Measurements from ENCODE around the gene TXNIP. TPM values are rescaled to one million over a fixed set of nuclear protein-coding genes. Genes with fewer than 3 reads are reported as not detected.
A peak's percentile ranks its signal among the peaks of the same experiment; 100 is the strongest.

TXNIP gene
- total RNA-seq, 1 experiment from 2014 or later: 576 TPM

- Mint-ChIP-seq H3K27ac (ENCODE audit: low read depth, unreplicated experiment) (peak overlapping the region; percentile 73), H3K36me3 (ENCODE audit: insufficient read depth, unreplicated experiment) (peaks cover 15% of the 10 kb centered on the region), H3K4me3 (ENCODE audit: unreplicated experiment) (no peak overlapping the region), H3K4me1 (ENCODE audit: insufficient read depth, unreplicated experiment) (peaks cover 31% of the 10 kb centered on the region), H3K27me3 (ENCODE audit: insufficient read depth, unreplicated experiment) (no peaks in the 10 kb centered on the region), H3K9me3 (ENCODE audit: unreplicated experiment) (no peaks in the 10 kb centered on the region)
- POLR2A ChIA-PET: interaction anchor here (0.9 to 24.2 kb wide), 5 partner anchors 17 to 57 kb away, joined by 3 to 1309 read pairs (median 9); partner anchors contain the start of genes ANKRD34A, LIX1L, POLR3GL and RBM8A
- CTCF ChIA-PET: interaction anchor here (0.6 to 24.2 kb wide), 2 partner anchors 28 to 115 kb away, joined by 3 to 773 read pairs; partner anchors contain the start of gene HJV
- no peak for DNase-seq (ENCODE audit: unreplicated experiment)
- no TSS peak for BruUV-seq (replicated peaks)
- intact Hi-C loops (cut with micrococcal nuclease): no loop called here
- TF ChIP-seq CTCF (IDR thresholded peaks at IDR 0.05; ENCODE audit: unreplicated experiment): no peak
These were observed 12.2 kb downstream of the TXNIP start for GRCh38 chr1:145983960-145984830.

GRCh38 chr1:145983206-145983675 is 13.1 kb downstream of the TXNIP start:
- Mint-ChIP-seq H3K27ac (ENCODE audit: low read depth, unreplicated experiment) (no peak overlapping the region), H3K36me3 (ENCODE audit: insufficient read depth, unreplicated experiment) (peaks cover 9% of the 10 kb centered on the region)

GRCh38 chr1:145982010-145982723 is 14.2 kb downstream of the TXNIP start:
- POLR2A ChIA-PET: interaction anchor here (1.2 to 24.2 kb wide), 5 partner anchors 18 to 90 kb away, joined by 4 to 1309 read pairs (median 5); partner anchors contain the start of genes ANKRD34A, LIX1L, POLR3GL and TXNIP
- H3K27ac Mint-ChIP-seq (ENCODE audit: low read depth, unreplicated experiment): no peak overlapping the region
- no peak overlapping the region for H3K4me3 Mint-ChIP-seq (ENCODE audit: unreplicated experiment)
- CTCF ChIA-PET: interaction anchor here (0.6 to 24.2 kb wide), 6 partner anchors 10 to 91 kb away, joined by 3 to 773 read pairs (median 4); partner anchors contain the start of genes ANKRD34A, HJV and POLR3GL
- intact Hi-C loops (cut with micrococcal nuclease): no loop called here
- no peak for TF ChIP-seq CTCF (IDR thresholded peaks at IDR 0.05; ENCODE audit: unreplicated experiment)
- BruUV-seq (replicated peaks): no TSS peak
- peaks cover 31% of the 10 kb centered on the region for H3K4me1 Mint-ChIP-seq (ENCODE audit: insufficient read depth, unreplicated experiment)
- H3K27me3 Mint-ChIP-seq (ENCODE audit: insufficient read depth, unreplicated experiment): no peaks in the 10 kb centered on the region
- DNase-seq (ENCODE audit: unreplicated experiment): no peak
- no peaks in the 10 kb centered on the region for H3K9me3 Mint-ChIP-seq (ENCODE audit: unreplicated experiment)
- H3K36me3 Mint-ChIP-seq (ENCODE audit: insufficient read depth, unreplicated experiment): peaks cover 14% of the 10 kb centered on the region

More at GRCh38 chr1:145983206-145983675, 13.1 kb downstream of the TXNIP start:
- CTCF ChIA-PET: interaction anchor here (24.2 kb wide), 1 partner anchor 29 kb away, joined by 773 read pairs; the partner anchor contains the start of gene HJV
- no peak for DNase-seq (ENCODE audit: unreplicated experiment)
- intact Hi-C loops (cut with micrococcal nuclease): no loop called here
- Mint-ChIP-seq H3K27me3 (ENCODE audit: insufficient read depth, unreplicated experiment) (no peaks in the 10 kb centered on the region), H3K4me1 (ENCODE audit: insufficient read depth, unreplicated experiment) (peaks cover 31% of the 10 kb centered on the region), H3K9me3 (ENCODE audit: unreplicated experiment) (no peaks in the 10 kb centered on the region), H3K4me3 (ENCODE audit: unreplicated experiment) (no peak overlapping the region)
- TF ChIP-seq CTCF (IDR thresholded peaks at IDR 0.05; ENCODE audit: unreplicated experiment): no peak
- POLR2A ChIA-PET: interaction anchor here (0.6 to 24.2 kb wide), 4 partner anchors 16 to 56 kb away, joined by 3 to 1309 read pairs (median 11); partner anchors contain the start of genes ANKRD34A, POLR3GL, RBM8A and TXNIP
- no TSS peak for BruUV-seq (replicated peaks)

Data from MCF 10A (cell line).